ENCODE data around the gene OR1J2. TPM values are rescaled to one million over a fixed set of nuclear protein-coding genes. Genes with fewer than 3 reads are reported as not detected.

The OR1J2 gene
- not detected in 5 replicates for total RNA-seq (2022; extraction: Qiagen RNA extraction; ENCODE audit: low read depth)

GRCh38 chr9:122510502-122510901 lies at the start of gene OR1J2:
Gene OR1J2 (plus strand): TSS chr9:122510802. CDS start chr9:122510802, 0 bp downstream.

GRCh38 chr9:122477826-122478225 lies 32.8 kb upstream of the OR1J2 start, which contains the start of gene OR1J1:
Gene OR1J1 (minus strand): TSS chr9:122477926. CDS start chr9:122477926, 0 bp downstream.

DNA sequence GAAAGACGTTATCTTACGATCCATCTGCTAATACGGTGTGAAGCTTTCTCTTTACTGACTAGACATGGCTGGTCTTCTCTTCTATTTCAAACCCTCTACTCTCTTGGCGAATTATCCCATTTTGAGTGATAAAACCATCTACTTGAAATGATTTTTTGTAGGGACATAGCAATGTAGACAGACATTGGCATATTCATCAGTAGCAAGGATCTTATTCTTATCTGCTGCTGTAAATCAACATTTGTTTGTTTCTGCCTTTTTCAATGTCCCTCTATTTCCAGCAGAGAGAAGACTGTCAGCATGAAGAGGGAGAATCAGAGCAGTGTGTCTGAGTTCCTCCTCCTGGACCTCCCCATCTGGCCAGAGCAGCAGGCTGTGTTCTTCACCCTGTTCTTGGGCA lies 8.2 kb downstream of the OR1J2 start, which contains the start of gene OR1J4:
Gene OR1J4 (plus strand): TSS at position 301 of the 400 bp plus-strand sequence. CDS start 0 bp downstream, at position 301.

DNA sequence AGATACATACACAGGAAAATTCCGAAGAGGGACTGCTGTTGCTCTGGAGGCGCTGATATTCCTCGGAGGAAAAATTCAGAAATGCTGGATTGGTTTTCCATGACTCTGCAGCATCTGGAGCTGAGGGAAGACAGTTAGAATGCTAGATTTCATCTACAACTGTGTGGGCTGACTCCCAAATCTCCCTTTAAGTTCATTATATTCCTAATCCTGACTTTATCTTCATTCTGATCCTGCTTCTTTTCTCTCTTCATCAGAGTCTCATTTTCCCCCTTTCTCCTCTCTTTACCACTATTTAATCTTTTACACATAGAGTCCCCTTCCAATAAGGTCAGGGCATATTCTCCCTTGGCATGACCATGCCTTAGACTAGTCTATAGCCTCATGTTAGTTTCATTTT lies 16.6 kb downstream of the OR1J2 start, which contains the start of gene OR1N1:
Gene OR1N1 (minus strand): TSS at position 101 of the 400 bp plus-strand sequence. CDS start 0 bp downstream, at position 101.

GRCh38 chr9:122552812-122553211 lies 42.2 kb downstream of the OR1J2 start, which contains the start of gene OR1N2:
Gene OR1N2 (plus strand): TSS chr9:122553112. CDS start chr9:122553212, 100 bp downstream.

Other genes starting within 250 kb of the OR1J2 start
- gene RBM18, start 246.0 kb upstream of the OR1J2 start, total RNA-seq (2022; extraction: Qiagen RNA extraction; ENCODE audit: low read depth): 16.1 to 21.1 TPM (median 20.6 TPM) in 5 replicates
- 65.6 to 83.3 TPM (median 69.2 TPM) in 5 replicates for gene MRRF, start 245.9 kb upstream of the OR1J2 start, total RNA-seq (2022; extraction: Qiagen RNA extraction; ENCODE audit: low read depth)
- gene PTGS1, start 139.8 kb upstream of the OR1J2 start, total RNA-seq (2022; extraction: Qiagen RNA extraction; ENCODE audit: low read depth): 1.3 to 1.6 TPM (median 1.6 TPM) in 5 replicates
- gene OR1J1, start 32.9 kb upstream of the OR1J2 start, total RNA-seq (2022; extraction: Qiagen RNA extraction; ENCODE audit: low read depth): not detected in 5 replicates
- gene OR1J4, start 8.3 kb downstream of the OR1J2 start, total RNA-seq (2022; extraction: Qiagen RNA extraction; ENCODE audit: low read depth): not detected in 5 replicates
- gene OR1N1, start 16.5 kb downstream of the OR1J2 start, total RNA-seq (2022; extraction: Qiagen RNA extraction; ENCODE audit: low read depth): not detected in 5 replicates
- not detected in 5 replicates for gene OR1N2, start 42.3 kb downstream of the OR1J2 start, total RNA-seq (2022; extraction: Qiagen RNA extraction; ENCODE audit: low read depth)
- gene OR1L8, start 72.6 kb downstream of the OR1J2 start, total RNA-seq (2022; extraction: Qiagen RNA extraction; ENCODE audit: low read depth): not detected in 5 replicates
- gene OR1Q1, start 103.9 kb downstream of the OR1J2 start, total RNA-seq (2022; extraction: Qiagen RNA extraction; ENCODE audit: low read depth): 0.15 TPM in 1 of 5 replicates, not detected in the others
- gene OR1B1, start 146.8 kb downstream of the OR1J2 start, total RNA-seq (2022; extraction: Qiagen RNA extraction; ENCODE audit: low read depth): not detected in 5 replicates
- not detected in 5 replicates for gene OR1L1, start 150.9 kb downstream of the OR1J2 start, total RNA-seq (2022; extraction: Qiagen RNA extraction; ENCODE audit: low read depth)
- not detected in 5 replicates for gene OR1L3, start 164.3 kb downstream of the OR1J2 start, total RNA-seq (2022; extraction: Qiagen RNA extraction; ENCODE audit: low read depth)
- not detected in 5 replicates for gene OR1L4, start 213.2 kb downstream of the OR1J2 start, total RNA-seq (2022; extraction: Qiagen RNA extraction; ENCODE audit: low read depth)
- gene OR1L6, start 231.5 kb downstream of the OR1J2 start, total RNA-seq (2022; extraction: Qiagen RNA extraction; ENCODE audit: low read depth): not detected in 5 replicates

Data from A549 treated with ZK216348 at 1 μM for 4 hours (cell line).